A673 (cell line): ENCODE measurements around the gene BEGAIN. TPM values are rescaled to one million over a fixed set of nuclear protein-coding genes. Genes with fewer than 3 reads are reported as not detected.

Experiments used
- BruUV-seq: library from RNA; stranded (reverse); fragments of 400-500 nt; replicated peaks from 2 replicates; lab custom pipeline; 2021; lab: Mats Ljungman, UMichigan
- CTCF ChIA-PET: fragments of 300-600 bp; sonication (Branson Sonifier 250); formaldehyde crosslinking; loops from one replicate; lab custom pipeline; 2022; ENCODE audit warnings: antibody characterized with exemption; lab: Charles Lee
- POLR2A ChIA-PET: fragments of 300-600 bp; sonication (Branson Sonifier 250); formaldehyde crosslinking; loops from one replicate; lab custom pipeline; 2022; ENCODE audit warnings: antibody characterized with exemption; ENCODE audit not compliant: low non-redundant PET; lab: Charles Lee
- DNase-seq: peaks from one replicate; pipeline ENCODE4 v3.0.0-alpha.2; 2015; ENCODE audit warnings: low spot score
- H3K27ac ChIP-seq: fragments of 200-600 bp; sonication (generic); 2 replicates; pipeline ENCODE4 v1.5.1; 2016; ENCODE audit warnings: mixed run types, low read depth, mild to moderate bottlenecking, mixed read lengths, antibody characterized with exemption, low read length; ENCODE audit not compliant: poor library complexity, severe bottlenecking
- H3K27me3 ChIP-seq: fragments of 200-600 bp; sonication (generic); replicated peaks from 2 replicates; pipeline ENCODE4 v1.6.1; 2017; ENCODE audit warnings: mixed run types, low read depth, mild to moderate bottlenecking, mixed read lengths, antibody characterized with exemption, low read length; ENCODE audit not compliant: insufficient read depth, poor library complexity
- H3K36me3 ChIP-seq: fragments of 200-600 bp; sonication (generic); 2 replicates; pipeline ENCODE4 v1.6.1; 2016; ENCODE audit warnings: mixed run types, mild to moderate bottlenecking, mixed read lengths, antibody characterized with exemption, low read length; ENCODE audit not compliant: insufficient read depth, poor library complexity, severe bottlenecking
- H3K4me1 ChIP-seq: fragments of 200-600 bp; sonication (generic); 2 replicates; pipeline ENCODE4 v1.6.1; 2017; ENCODE audit warnings: mixed run types, mild to moderate bottlenecking, mixed read lengths, antibody characterized with exemption, low read length; ENCODE audit not compliant: insufficient read depth, poor library complexity, severe bottlenecking
- H3K4me3 ChIP-seq: fragments of 200-600 bp; sonication (generic); 2 replicates; pipeline ENCODE4 v1.5.1; 2016; ENCODE audit warnings: low read depth, mixed run types, mild to moderate bottlenecking, mixed read lengths, low read length; ENCODE audit not compliant: poor library complexity, severe bottlenecking
- H3K9me3 ChIP-seq: fragments of 200-600 bp; sonication (generic); 2 replicates; pipeline ENCODE4 v1.6.1; 2016; ENCODE audit warnings: mixed run types, low read depth, mild to moderate bottlenecking, mixed read lengths, antibody characterized with exemption, low read length; ENCODE audit not compliant: poor library complexity, severe bottlenecking
- EZH2 ChIP-seq: fragments of 200-600 bp; sonication (generic); IDR thresholded peaks from 2 replicates; pipeline ENCODE4 v1.6.1; 2017; ENCODE audit warnings: borderline replicate concordance, low read depth, mild to moderate bottlenecking, mixed read lengths, antibody characterized with exemption, low read length; ENCODE audit not compliant: poor library complexity, severe bottlenecking
- intact Hi-C: fragments of 100-400 bp; cut with micrococcal nuclease; formaldehyde crosslinking; loops from one replicate; pipeline ENCODE4 v1.10.0; 2022; ENCODE audit not compliant: unreplicated experiment
- total RNA-seq: library from RNA; stranded (reverse); gene quantifications from 2 replicates; pipeline ENCODE4 v1.2.3, GENCODE V29; 2021
- TF ChIP-seq, protein P1 (sequence below): fragments of 300-800, 200-600 bp; sonication (generic); conservative IDR thresholded peaks from 2 replicates; pipeline ENCODE4 v1.5.1; 2017; ENCODE audit warnings: low read depth, mild to moderate bottlenecking, antibody characterized with exemption, low read length, moderate library complexity, mixed read lengths

BEGAIN gene
- total RNA-seq, 1 experiment from 2014 or later, result 0.84 TPM

DNA sequence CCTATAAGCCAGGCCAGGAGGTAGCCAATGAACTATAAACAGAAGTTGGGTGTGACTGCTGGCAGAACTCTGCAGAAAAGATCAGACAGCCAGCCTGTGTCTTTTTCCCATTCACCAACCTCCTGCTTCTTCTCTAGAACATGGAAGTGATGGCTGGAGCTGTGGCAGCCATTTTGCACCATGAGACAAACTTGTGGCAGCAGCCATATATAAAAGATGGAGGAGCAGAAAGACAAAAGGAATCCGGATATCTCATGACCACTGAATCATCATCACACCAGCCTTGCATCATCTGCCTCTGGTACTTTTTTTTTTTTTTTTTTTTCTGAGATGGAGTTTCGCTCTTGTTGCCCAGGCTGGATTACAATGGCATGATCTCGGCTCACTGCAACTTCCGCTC is 8.7 kb downstream of the BEGAIN start:
- CTCF ChIA-PET, result no interaction called here
- no peaks in the 10 kb centered on the region for H3K4me1 ChIP-seq

DNA sequence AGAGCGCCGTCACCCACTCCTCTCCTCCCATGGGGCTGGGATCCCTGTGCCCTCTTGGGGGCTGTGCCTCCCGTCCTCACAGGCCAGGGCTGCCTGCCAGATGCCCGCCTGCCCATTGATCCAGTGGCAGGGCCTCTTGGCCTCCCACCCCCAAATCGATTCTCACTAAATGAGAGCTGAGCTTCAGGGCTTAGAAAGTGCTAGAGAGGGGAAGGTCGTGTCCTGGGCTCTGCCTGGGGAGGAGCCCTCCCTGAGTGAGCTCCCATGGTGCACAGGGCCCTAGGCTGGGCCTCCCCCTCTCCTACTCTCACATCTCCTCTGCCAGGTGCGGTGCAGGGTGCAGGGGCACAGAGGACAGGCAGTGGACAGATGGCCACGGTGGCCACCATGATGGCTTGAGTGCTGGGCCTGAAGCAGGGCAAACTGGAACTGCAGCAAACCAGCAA is 9.2 kb downstream of the BEGAIN start:
- H3K27me3 ChIP-seq, result no peaks in the 10 kb centered on the region
- no TSS peak for BruUV-seq
- no peak for TF ChIP-seq EZH2
- TF ChIP-seq, protein P1, sequence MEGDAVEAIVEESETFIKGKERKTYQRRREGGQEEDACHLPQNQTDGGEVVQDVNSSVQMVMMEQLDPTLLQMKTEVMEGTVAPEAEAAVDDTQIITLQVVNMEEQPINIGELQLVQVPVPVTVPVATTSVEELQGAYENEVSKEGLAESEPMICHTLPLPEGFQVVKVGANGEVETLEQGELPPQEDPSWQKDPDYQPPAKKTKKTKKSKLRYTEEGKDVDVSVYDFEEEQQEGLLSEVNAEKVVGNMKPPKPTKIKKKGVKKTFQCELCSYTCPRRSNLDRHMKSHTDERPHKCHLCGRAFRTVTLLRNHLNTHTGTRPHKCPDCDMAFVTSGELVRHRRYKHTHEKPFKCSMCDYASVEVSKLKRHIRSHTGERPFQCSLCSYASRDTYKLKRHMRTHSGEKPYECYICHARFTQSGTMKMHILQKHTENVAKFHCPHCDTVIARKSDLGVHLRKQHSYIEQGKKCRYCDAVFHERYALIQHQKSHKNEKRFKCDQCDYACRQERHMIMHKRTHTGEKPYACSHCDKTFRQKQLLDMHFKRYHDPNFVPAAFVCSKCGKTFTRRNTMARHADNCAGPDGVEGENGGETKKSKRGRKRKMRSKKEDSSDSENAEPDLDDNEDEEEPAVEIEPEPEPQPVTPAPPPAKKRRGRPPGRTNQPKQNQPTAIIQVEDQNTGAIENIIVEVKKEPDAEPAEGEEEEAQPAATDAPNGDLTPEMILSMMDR, result no peak
- POLR2A ChIA-PET, result no interaction called here
- CTCF ChIA-PET, result no interaction called here
- H3K4me1 ChIP-seq, result no peaks in the 10 kb centered on the region
- no peaks in the 10 kb centered on the region for H3K9me3 ChIP-seq
- no peak overlapping the region for H3K4me3 ChIP-seq
- H3K27ac ChIP-seq, result no peak overlapping the region
- DNase-seq, result no peak
- no peaks in the 10 kb centered on the region for H3K36me3 ChIP-seq
- intact Hi-C loops, result no loop called here

More for the DNA sequence above, 8.7 kb downstream of the BEGAIN start:
- no peaks in the 10 kb centered on the region for H3K27me3 ChIP-seq
- no peak for TF ChIP-seq EZH2
- TF ChIP-seq, protein P1, result no peak
- POLR2A ChIA-PET, result no interaction called here
- H3K27ac ChIP-seq, result no peak overlapping the region
- intact Hi-C loops, result no loop called here
- no peak for DNase-seq
- no peak overlapping the region for H3K4me3 ChIP-seq
- H3K9me3 ChIP-seq, result no peaks in the 10 kb centered on the region
- H3K36me3 ChIP-seq, result no peaks in the 10 kb centered on the region
- BruUV-seq, result no TSS peak

DNA sequence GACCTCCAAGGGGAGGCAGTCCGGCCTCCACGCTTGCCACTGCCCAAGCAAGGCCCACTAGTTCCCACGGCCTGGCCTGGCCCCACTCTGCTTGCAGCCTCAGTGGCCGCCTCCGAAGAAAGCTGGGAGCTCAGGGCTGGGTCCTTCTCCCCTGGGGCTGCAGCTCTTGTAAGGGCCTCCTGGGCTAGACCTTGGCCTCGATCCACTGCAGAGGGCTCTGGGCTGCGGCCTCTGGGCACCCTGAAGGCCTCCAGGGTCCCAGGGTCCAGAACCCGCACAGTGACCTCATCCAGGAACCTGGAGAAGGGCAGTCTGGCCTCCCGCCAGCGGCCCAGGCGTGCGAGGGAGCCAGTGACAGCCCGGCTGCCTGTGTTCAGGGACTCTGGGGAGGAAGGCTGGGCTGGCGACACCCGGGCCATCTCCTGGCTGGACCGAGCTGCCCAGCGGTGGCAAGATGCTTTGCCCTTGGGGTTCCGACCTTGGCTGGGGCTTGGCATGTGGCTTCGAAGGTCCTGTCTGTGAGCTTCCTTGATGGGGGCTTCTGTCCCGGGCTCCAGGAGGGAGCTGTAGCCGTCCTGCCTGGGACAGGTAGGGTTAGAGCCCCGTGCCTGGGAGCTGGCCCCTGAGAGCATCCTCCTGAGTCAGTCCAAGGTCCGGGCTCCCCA is 9.8 kb downstream of the BEGAIN start:
- intact Hi-C loops, result no loop called here
- CTCF ChIA-PET, result no interaction called here
- Histone ChIP-seq H3K9me3 (no peaks in the 10 kb centered on the region), H3K4me1 (no peaks in the 10 kb centered on the region), H3K27me3 (no peaks in the 10 kb centered on the region), H3K4me3 (no peak overlapping the region), H3K36me3 (no peaks in the 10 kb centered on the region), H3K27ac (no peak overlapping the region)
- no peak for DNase-seq
- BruUV-seq, result no TSS peak
- TF ChIP-seq EZH2, result no peak
- TF ChIP-seq, protein P1, result no peak
- POLR2A ChIA-PET, result no interaction called here
